Measurements from ENCODE around the gene SKP1.
"Not testable (repeated sequence)": the region's sequence is repeated elsewhere in the genome, so short reads cannot be mapped to it uniquely, and the experiment has no call there.

SKP1 gene

GRCh38 chr5:134177369-134178095 is 782 bp upstream of the SKP1 start:
- no peak for DNase-seq

GRCh38 chr5:134175921-134176510 is 734 bp downstream of the SKP1 start:
- DNase-seq: no peak

- no peak for DNase-seq
Observed at GRCh38 chr5:134174841-134175839, 1.6 kb downstream of the SKP1 start.

DNA sequence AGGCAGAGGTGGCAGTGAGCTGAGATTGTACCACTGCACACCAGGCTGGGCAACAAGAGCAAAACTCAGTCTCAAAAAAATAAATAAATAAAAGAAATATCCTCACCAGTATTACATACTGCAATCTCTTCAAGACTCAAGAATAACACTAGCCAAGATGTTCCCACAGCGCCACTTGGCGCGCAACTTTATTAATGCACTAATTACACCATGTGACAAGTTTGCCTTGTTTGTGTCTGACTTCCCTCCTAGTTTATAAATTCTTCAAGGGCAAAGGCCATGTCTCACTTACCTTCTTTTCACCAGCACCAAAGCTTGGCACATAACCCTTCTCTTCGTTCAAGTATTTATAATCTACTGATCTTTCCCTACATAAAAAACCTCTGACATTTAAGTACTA is 4.8 kb downstream of the SKP1 start:
- DNase-seq: no peak

GRCh38 chr5:134162592-134162991 is 14.2 kb downstream of the SKP1 start:
- no peak for DNase-seq

DNA sequence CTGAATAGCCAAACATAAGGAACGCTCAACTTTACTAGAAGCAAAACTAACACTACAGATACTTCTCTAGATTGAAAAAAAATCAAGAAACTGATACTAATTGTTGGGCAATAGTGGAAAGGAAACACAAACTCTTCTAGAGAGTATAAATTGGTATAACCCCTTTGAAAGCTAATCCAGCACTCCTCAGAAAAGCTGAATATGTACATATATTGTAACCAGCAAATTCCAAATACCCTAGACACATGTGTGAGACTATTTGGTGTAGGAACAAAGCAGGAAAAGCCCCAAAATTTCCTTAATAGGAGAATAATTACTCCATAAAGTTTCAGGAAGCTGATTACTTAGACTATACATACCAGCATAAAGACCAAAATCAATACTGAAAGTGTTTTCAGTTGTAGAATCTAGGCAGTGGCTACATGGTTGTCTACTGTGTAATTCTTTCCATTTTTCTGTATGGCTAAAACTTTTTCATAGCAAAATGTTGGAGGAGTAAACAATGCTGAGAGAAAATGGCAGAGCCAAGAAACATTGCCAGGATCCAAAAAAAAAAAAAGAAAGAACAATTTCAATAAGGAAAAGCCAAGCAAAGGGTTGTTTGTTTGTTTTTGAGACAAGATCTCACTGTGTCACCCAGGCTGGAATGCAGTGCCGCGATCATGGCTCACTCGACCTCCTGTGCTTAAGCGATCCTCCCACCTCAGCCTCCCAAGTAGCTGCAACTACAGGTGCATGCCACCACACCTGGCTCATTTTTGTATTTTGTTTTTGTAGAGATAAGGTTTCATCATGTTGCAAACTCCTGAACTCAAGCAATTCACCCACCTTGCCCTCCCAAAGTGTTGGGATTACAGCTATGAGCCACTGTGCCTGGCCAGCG is 15.0 kb downstream of the SKP1 start:
- DNase-seq: no peak

DNA sequence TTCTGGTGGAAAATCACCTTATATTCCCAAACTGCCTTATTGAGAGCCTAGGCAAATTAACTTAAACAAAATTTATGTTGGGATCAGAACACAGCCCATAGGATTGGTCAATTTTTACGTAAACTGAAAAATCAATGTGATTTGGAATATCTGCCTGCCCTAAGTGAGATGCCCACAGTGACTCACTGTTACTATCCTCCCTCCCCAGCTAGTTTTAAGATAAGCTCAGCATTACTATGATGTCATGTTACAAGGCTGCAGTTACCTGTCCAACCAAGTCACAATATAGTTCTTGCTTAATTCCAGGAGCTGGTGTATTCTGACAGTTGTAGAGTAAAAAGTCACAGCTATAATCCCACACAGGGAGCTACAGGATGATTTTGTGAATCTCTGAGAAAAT is 23.1 kb downstream of the SKP1 start:
- DNase-seq: no peak

- no peak for DNase-seq
Observed at GRCh38 chr5:134153241-134153640, 23.5 kb downstream of the SKP1 start.

GRCh38 chr5:134152173-134152832 is 24.4 kb downstream of the SKP1 start:
- DNase-seq: not testable (repeated sequence)

DNA sequence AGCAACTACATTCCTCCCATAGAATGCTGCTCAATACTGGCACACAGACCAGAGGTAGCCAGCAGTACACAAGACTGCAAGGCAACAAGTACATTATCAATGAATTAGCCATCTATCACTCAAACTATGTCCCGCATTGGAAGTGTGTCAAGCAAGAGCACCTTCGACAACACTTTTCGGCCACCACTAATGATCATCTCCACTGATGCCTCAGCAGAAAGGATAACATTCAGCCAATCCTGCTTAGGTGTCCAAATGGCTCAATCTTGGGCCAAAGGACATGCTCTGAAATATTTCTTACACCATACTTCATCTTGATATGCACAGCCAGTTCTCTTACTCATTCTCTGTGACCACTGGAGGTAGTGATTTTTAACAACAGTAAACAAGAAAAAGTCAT is 25.0 kb downstream of the SKP1 start:
- DNase-seq: no peak

DNA sequence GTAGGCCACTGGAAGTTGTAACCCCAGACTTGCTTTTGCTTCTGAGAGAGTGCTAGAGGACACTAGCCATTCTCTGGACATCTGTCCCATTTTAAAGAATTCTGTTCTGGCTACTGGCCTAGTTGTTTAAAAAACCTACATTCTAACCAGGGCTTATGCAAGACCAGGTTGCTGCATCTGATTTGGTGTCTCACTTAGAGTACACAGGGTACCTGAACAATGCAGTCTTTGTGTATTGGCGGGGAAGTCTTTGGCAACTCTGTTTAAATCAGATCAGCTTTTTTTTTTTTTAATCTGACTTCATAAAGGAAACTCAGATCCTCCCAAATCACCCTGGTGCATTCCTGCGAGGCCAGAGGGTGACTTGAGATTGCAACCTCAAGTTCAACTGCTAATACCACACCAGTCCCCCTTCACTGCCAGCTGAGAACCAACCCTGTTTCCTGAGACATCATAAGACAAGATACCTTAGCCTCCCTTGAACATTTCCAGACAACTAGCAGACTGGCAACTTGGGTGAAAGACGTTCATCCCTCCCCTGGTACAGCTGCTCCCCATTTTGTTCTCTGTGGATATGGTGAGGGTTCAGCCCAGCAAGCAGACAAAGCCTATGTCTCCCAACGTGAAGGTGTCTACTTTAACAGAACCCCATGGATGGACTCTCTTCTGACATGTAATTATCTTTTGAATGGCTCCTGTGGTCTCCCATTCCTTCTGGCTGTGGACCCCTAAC is 27.0 kb downstream of the SKP1 start:
- no peak for DNase-seq

DNA sequence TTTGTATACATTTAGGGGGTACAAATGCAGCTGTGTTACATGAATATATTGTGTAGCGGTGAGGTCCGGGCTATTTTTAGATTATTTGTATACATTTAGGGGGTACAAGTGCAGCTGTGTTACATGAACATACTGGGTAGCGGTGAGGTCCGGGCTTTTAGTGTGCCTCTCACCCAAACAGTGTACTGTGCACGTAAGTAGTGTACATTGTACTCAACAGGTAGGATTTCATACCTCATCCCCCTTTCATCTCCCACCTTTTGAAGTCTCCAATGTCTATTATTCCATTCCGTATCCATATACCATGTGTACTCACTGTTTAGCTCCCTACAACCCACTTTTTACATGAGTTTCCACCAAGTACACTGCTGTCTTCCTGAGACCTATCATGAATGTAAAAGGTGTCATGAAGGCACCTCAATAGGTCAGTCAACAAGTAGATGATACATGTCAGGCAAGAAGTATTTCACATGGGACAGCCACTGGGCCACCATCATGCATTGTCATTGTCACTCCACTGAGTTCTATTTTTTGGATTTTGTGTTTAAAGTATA is 27.7 kb downstream of the SKP1 start:
- DNase-seq: no peak

GRCh38 chr5:134148316-134148715 is 28.4 kb downstream of the SKP1 start:
- no peak for DNase-seq

- DNase-seq: no peak
Observed at GRCh38 chr5:134146651-134147518, 29.9 kb downstream of the SKP1 start.

GRCh38 chr5:134145779-134146581 is 30.8 kb downstream of the SKP1 start:
- DNase-seq: no peak

DNA sequence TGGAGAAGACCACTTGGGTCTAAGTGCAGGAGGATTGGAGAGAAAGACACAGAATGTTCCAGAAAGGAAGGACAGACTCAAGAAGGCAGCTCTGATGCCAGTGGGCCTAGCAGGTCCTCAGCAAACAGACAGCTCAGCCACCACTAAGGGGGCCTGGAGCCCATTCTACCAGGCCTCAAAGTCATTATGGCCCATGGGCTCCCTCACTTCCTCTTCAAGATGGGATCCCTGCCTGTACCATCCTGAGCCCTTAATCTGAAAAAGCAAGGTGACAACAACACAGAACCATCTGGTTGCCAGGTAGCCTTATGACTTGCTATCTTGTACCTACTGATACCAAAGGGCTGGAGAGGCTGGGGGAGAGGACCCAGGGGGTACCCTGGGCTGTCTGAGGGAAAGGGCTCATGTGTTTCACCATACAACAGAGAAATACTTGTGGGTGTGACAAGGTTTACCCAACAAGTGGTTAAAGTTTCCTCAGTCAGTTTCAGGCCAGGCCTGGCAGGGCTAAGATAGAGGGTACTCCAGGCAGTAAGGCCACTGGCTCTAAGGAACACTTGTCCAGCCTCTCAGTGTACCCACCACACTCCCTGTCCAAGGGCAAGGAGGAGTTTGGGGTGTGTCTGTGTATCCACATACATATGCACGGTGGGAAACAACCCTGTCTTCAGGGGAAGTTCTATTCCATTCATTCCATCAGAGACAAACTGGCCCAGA is 31.6 kb downstream of the SKP1 start:
- DNase-seq: no peak

DNA sequence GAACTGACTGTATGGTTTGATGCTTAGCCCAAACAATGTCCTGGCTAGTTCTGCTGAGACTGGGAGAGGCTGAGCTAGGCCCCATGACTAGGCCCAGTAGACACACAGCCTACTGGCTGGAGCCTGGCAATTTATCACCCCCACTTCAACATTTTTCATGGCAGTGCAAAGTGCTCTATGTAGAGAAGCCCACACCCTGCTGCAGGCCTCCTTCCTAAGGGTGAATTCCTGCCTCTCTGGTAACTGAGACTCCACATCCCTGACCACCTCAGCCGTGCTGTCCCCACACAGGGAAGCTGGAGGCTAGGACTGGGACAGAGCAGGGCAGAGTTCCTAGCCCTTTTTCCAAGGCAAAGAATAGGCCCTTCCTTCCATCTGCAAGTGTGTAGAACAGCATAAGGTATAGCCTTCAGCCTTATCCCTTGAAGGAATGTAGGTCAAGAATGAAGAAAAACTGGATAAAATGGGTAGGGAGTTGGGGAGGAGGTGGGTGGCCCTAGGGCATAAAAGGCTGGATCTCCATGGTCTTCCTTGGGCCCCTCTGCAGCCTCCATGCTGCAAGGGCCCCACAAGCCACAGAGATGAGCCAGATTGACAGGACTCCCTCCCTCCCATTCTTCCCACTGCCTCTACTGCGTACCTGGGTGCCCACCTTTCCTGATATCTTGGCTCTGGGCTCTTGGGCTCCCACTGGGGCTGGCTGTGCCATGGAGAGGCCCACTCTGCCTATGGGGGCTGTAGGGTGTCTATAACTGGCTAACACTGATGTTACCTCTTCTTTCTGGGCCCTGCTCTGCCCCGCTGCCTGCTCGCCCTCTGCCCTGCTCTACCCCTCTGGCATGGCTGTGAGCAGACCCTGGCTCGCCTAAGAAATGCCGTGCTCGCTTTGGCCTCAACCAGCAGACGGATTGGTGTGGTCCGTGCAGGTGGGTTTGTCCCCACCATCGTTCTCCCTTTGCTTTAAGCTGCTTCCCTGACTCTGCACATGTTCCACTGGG is 32.5 kb downstream of the SKP1 start:
- DNase-seq: no peak
